Amniotic stem cell (primary cell): ENCODE measurements around the gene ISX.
"Not testable (repeated sequence)": the region's sequence is repeated elsewhere in the genome, so short reads cannot be mapped to it uniquely, and the experiment has no call there.

ENCODE experiments used
- DNase-seq: peaks from one replicate; lab custom pipeline; 2025; lab: John Stamatoyannopoulos, UW

The ISX gene

DNA sequence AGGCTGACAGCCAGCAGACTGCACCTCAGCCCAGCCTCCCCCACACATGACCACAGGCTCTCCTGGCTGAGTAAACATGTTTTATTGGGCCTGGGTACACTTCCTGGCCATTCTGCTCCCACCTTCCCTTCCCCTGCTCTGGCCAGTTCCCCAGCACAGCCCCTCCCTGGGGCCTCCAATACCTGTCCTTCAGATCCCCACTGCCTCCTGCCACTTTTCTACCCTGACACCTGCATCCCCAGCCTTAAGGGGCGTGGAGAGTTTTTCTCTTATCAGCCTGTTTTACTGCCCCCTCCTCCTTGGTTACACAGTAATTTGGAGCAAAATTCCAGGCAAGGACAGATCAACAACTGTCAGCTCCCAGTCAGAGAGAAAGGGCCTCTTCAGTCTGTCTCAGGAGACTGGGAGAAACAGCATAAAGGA is at the start of gene ISX:
ISX (plus strand) TSS at position 363 of the 423 bp plus-strand sequence. CDS start 930 bp downstream, outside the sequence.
- DNase-seq: no peak

DNA sequence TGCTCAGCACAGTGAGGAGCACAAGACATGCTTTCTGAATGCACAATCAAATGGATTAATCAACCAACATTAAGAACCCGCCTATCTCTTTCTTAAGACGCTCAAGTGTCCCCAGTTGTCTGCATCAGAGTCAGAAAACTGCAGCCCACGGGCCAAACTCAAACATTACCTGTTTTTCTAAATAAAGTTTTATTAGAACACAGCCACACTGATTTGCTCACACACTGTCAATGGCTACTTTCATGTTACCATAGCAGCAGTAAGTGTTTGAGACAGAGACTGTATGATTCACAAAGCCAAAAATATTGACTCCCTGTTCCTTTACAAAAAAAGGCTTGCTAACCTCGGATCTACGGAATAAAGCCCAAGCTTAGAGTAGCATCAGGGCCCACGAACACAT is 49.0 kb upstream of the ISX start:
- DNase-seq: no peak

DNA sequence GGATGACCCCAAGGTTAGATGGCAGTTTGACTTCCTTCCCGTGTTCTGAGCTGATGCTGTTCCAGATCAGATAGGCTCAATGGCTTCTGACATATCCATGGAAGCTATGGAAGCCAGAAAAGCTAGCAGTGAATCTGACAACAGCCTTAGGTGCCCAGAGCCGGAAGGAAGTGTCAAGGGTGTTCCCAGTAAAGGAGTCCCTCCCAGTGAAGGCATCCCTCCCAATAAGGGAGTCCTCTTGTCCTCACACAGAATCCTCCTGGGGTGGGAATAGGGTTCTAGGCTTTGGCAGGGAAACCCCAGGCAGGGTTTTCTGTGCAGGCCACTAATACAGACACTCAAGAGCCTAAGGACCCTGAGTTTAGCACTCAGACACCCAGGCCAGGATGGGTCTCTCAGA is 47.0 kb upstream of the ISX start:
- no peak for DNase-seq

DNA sequence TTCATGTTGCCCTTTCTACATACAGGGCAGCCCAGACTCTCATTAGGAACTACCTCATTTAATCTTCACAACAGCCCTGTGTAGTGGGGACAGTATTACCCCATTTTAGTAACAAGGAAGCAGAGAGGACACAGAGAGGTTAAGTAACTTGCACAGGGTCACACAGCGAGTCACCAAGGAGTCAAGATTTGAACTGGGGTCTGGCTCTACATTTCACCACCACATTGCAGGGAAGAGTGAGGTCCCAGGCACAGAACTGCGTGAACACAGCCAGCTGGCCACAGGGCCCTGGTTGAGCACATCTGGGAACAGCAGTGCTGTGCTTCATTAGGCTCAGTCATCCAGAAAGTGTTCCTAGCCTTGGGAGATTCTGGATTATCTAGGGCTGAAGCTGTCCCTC is 45.4 kb upstream of the ISX start:
- no peak for DNase-seq

DNA sequence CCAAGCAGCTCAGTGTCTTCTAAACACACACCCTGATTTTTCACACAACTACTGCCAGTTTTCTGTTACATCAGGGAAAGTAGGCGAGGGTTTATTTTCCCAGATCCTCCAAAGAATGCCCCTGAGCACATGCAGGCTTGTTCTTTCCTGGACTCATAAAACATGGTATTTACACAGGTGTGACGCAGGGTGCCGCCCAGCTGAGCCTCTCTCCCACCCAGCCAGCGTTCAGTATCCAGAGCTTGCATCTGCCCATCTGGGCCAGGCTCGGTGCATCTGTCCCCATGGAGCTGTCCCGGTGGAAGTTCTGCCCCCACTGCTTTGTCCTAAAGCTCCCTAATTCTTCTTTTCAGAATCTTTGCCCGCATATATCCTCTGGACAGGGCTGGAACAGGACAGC is 44.8 kb upstream of the ISX start:
- DNase-seq: no peak

DNA sequence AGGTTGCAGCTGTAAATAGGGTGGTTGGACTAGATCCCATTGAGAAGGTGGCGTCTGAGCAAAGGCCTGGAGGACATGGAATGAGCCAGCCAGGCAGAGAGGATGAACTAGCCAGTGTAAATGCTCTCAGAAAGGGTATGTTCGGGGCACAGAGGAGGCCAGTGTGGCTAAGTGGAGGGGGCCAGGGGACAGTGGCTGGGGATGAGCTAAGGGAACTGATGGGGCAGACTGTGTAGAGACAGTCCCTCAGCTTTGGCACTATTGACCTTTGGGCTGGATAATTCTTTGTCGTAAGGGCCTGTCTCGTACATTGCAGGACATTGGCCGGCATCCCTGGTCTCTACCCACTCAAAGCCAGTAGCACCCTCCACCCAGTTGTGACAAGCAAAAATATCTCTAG is 43.7 kb upstream of the ISX start:
- no peak for DNase-seq

DNA sequence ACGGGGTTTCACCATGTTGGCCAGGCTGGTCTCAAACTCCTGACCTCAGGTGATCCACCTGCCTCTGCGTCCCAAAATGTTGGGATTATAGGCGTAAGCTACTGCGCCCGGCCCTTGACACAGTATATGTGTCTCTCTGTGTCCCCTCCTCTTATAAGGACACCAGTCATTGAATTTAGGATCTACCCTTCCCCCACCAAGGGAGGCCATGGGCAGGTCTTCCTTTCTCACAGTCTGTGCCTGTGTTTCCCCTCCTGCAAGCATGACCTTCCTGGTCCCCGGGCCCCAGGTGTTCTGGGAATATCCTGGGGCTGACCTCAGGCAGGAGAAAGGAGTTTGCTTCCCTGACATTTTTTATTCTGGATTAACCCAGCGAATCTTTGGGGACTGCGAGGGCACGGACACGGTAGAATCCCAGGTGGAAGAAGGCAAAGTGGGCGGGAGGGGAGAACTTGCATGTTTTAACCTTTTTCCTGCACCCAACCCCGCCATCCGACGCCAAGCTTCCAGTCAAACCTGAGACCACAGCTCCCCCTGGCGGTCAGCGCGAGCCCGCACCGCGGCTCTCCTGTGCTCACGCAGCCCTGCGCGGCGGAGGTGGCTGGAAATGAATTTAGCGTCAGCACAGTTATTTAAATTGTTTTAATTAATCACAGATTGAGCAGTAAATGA is 42.1 kb upstream of the ISX start:
- peak; percentile 21 for DNase-seq

DNA sequence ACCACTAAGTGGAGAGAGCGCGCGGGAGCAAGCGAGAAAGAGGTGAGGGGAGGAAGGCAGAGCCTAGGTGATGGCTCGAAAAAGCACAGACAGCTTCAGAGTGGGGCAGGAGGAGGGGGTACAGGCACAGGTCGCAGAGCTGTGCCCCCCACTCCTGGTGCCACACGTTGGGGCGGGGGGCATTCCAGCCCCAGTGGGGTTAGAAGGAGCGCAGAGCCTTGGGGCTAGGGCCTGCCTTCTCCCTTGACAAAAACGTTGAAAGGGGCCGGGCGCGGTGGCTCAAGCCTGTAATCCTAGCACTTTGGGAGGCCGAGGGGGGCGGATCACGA is 41.6 kb upstream of the ISX start:
- DNase-seq: no peak

DNA sequence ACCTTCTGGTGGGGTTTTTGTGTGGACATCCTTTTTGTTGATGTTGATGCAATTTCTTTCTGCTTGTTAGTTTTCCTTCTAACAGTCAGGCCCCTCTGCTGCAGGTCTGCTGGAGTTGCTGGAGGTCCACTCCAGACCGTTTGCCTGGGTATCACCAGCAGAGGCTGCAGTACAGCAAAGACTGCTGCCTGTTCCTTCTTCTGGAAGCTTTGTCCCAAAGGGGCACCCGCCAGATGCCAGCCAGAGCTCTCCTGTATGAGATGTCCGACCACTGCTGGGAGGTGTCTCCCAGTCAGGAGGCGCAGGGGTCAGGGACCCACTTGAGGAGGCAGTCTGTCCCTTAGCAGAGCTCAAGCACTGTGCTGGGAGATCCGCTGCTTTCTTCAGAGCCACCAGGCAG is 35.8 kb upstream of the ISX start:
- not testable (repeated sequence) for DNase-seq

DNA sequence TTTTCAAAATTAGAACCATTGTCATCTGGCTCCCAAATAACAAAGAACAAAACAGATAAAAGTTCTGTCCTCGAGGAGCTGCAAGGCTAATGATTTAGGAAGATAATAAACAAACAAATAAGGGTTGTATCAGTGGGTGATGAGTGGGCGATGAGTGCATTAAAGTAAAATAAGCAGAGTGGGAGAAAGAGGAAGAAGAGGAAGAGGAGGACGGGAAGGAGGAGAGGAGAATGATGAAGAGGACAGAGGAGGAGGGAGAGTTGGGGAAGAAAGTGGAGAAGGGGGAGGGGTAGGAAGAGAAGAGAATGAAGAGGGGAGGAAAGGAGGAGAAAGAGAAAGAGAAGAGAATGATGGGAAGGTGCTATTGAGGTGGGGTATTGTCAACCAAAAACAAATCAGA is 33.4 kb upstream of the ISX start:
- no peak for DNase-seq

DNA sequence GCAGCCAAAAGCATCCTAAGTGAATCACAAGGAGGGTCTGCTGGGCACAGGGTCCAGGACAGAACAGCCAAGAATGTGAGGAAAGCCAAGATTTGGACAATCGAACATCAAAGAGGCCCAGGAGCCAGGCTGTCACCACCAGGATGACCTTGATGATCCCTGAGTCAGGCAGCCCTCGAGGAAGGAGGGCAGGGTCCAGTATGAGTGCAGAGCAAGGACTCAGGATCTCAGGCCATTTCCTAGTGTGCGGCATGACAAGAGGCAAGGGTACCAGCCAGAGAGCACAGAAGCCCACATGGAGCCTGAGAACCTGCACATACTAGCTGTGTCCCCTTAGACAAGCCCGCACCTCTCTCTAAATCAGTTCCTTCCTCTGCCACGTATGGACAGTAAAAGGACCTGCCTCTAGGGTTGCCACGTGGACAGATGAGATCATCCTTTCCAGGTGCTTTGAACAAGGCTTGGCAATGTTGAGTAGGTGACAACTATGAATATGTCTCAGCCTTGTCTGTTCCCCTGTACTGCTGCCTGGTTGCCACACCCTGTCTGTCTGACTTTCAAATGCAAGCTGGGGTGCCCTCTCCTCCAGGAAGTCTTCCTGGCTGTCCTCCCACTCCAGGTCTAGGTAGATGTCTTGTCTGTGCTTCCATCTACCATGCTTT is 32.2 kb upstream of the ISX start:
- DNase-seq: no peak

DNA sequence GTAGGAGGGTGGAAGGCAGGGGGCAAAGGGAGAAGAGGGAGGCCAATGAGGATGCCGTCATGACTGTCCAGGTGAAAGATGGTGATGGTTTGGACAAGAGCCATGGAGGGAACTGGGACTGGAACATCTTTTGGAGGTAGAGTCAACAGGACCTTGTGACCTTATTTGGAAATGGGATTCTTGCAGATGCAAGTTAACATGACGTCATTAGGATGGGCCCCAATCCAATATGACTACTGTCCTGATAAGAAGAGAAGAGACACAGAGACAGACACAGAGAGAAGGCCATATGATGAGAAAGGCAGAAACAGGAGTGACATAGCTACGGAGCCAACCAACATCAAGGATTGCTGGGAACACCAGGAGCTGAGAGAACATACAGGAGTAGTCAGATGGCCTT is 31.0 kb upstream of the ISX start:
- DNase-seq: no peak

DNA sequence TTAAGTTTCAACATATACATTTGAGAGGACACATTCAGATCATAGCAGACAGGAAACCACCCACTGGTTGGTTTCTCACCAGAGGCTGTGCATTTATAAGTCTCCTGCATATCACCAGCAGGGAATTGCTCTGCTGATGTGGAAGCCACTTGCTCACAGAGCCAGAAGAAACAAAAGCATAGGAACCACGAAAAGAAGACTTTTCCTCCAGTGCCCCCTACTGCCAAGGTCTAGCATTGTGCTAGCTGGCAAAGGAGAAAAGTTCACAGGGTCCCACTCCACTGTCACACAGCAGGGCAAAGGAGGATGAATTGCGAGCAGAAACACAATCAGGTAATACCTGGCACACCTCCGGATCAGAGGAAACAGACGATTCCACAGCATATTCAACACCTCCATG is 28.9 kb upstream of the ISX start:
- DNase-seq: no peak

DNA sequence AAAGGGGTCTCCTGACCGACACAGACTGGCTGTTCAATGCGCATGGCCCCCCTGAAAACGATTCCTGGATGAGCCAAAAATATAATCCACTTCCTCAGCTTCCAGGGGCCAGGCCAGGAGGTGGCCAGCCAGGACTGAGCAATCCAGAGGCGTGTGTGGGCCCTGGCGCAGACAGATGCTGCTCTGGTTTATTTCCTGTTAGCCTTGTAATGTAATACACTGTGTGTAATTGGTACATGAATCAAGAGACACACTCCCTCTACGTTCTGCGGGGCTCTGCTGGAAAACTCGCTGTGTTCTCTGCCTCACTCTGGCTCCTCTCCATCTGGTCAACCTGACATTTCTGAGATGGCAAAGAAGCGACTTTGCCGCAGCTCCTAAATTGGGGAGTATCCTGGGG is 26.3 kb upstream of the ISX start:
- no peak for DNase-seq

DNA sequence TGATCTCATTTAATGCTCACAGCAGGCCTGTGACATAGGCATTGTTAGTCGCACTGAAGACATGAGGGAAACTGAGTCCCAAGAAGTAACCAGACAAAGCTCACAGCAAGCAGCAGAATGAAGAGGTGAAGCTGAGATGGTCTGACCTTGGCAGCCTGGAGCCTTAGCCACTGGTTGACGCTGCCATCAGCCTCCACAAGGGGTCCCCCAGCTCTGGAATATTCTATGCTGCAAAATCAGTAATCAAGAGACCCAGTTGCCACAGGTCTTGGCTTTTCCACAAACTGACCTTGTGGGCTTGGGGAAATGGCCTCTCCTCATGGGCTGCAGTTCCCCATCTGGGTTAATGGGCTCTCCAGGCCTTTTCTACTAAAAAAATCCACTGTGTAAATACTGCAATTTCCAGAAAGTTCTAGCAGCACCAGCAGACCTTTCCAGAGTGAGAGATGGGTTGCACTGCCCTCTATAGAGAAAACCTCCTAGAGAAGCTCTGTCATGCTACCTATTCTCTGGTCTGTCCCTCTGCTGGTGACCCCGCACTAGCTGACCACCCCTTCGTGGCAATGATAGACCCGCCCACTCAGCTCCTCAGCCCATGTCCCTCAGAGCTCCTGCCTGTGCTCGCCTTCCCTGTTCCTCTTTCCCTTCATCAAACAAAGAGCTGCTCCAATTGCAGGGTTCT is 22.6 kb upstream of the ISX start:
- no peak for DNase-seq

DNA sequence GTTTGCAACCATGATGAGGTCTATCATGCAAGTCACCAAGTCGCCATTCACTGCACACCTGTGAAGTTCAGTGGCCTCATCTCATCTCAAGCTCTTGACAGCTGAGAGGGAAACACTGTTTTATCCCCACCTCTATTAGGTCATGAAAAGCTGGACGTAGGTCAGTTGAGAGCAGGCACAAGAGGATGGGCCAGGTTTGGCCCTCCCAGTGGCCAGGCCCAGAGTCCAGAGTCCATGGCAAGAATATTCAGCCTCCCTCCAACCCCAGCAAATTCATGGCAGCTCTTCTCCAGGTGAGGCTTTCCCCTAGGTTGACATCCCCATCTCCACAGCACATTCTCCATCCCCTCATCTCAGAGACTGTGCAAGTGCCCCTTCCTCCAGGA is 22.0 kb upstream of the ISX start:
- no peak for DNase-seq

DNA sequence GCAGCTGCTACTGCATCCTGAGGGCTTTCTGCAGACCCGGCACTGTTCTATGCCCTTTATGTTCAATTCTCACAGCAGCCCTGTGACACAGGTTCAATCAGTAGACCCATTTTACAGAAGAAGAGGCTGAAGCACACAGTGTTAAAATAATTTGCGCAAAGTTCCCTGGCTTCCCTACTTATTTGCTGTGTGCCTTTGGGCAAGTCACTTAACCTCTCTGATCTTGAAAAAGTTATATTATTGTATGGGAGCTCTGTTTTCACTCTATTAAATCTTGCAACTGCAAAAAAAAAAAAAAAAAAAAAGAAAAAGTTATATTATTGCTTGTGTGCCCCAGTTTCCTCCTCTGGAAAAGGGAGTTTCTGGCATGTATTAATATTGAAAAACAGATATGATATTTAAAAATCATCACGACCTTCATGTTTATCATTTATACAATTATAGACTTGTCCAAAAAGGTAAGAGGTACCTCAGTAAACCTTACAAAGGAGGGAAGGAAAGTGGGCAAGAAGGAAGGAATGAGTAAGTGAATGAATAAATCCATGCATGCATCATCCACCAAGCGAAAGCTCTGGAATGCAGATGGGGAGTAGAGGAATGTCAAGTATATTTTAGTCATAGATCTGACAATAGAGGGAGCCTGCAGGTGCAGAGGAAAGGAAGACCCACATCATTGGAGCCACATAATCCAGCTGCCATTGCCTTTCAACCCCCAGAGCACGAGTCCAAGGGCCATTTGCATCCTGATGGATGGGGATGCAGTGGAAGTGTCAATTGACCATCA is 21.2 kb upstream of the ISX start:
- no peak for DNase-seq

DNA sequence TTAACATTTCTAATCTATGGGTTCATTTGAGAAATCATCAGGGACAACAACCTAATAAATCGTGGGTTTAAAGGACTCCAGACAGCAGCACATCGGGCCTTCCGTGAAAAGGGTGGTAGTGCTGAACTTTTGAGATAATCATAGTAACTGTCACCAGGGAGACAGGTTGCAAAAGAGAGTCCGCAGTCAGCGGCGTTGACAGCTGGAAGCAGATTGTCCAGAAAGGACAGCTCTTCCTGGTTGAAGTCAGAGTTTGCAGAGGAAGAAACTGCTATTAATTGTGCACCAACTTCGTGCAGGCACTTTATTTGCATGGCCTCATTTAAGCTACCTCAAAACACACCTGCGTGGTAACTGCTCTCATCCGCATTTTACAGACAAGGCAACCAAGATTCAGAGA is 20.5 kb upstream of the ISX start:
- no peak for DNase-seq

DNA sequence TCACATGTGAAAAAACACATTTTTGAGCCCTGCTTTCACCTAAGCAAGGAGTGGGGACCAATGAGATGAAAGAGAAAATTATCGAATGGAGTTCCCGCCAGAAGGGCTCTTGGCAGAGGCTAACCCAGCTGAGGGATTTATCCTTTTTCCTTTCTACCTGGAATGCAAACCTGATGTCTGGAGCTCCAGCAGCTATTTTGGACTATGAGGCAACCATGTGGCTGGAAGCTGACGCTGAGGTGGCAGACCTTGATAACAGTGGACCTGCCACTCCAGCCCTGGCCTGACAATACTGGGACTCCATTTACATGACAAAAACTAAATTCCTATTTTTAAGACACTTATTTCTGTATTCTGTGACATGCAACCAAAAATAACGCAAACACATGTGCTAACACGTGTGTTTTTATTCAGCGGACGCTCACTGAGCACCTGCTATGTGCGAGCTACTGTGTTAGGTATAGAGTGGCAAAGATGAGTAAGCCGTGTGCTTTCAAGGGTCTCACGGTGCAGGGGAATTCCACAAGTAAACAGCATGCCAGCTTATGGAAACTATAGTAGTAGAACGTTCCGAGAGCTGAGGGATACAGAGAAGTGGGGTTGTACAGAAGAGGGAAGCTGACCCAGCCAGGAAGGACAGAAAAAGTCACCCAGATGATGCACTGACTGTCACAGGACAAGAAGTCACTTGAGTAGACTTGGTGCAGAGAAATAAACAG is 19.1 kb upstream of the ISX start:
- DNase-seq: no peak

DNA sequence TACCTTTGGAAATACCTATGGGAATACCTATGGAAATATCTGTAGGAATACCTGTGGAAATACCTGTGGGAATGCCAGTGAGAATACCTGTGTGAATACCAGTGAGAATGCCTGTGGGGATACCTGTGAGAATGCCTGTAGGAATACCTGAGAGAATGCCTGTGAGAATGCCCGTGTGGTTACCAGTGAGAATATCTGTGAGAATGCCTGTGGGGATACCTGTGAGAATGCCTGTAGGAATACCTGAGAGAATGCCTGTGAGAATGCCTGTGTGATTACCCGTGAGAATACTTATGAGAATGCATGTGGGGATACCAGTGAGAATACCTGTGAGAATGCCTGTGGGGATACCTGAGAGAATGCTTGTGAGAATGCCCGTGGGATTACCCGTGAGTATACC is 15.9 kb upstream of the ISX start:
- not testable (repeated sequence) for DNase-seq

DNA sequence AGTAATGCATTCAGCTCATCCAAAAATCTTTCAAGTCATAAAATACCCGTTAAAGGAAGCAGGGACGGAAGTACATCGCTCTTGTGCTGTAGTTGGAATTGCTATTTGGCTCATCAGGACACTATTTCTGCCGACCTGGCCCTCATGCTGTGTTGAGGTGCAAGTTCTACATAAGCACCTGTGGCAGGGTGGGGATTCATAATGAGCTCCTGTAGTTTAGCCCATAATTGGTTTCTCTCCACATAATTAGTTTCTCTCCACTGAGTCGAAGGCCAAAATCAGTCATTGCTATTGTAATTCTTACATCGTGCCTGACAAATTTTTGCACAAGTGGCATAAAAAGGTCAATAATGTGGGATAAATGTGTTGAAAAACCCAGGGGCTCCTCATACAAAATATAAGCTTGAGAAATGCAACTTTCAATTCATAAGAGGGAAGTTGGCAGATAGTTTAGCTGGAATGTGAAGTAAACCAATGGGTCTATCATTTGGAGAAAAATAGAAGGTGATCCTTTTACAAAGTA is 14.9 kb upstream of the ISX start:
- DNase-seq: no peak

DNA sequence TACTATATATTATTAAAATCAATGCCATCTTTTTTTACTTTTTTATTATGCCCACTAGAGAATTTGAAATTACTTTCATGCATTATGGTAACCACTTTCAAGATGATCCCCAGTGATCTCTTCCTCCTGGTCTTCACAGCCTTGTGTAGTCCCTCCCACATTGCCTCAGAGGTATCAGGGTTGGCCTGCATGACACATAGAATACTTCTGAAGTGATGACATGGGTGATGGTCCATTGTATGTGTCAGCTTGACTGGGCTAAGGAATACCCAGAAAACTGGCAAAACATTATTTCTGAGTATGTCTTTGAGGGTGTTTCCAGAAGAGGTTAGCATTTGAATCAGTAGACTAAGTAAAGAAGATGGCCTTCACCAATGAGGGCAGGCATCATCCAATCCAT is 14.2 kb upstream of the ISX start:
- no peak for DNase-seq
